Nephron progenitor cell (in vitro differentiated cells): Measurements from ENCODE around the gene CPA1.

Experiments used
- DNase-seq: peaks from one replicate; pipeline ENCODE4 v3.0.0; 2021
- H3K27ac Mint-ChIP-seq: 2 replicates; pipeline ENCODE4 v1.8.0; 2021; ENCODE audit warnings: mild to moderate bottlenecking, moderate library complexity, mixed read lengths
- H3K27me3 Mint-ChIP-seq: 2 replicates; pipeline ENCODE4 v1.8.0; 2021; ENCODE audit warnings: mild to moderate bottlenecking, low read depth, mixed read lengths; ENCODE audit not compliant: poor library complexity
- H3K36me3 Mint-ChIP-seq: 2 replicates; pipeline ENCODE4 v1.8.0; 2021; ENCODE audit warnings: low read depth, mixed read lengths
- H3K4me1 Mint-ChIP-seq: 2 replicates; pipeline ENCODE4 v1.8.0; 2021; ENCODE audit warnings: mixed read lengths
- H3K4me3 Mint-ChIP-seq: 2 replicates; pipeline ENCODE4 v1.8.0; 2021; ENCODE audit warnings: mild to moderate bottlenecking, moderate library complexity, mixed read lengths
- H3K9me3 Mint-ChIP-seq: 2 replicates; pipeline ENCODE4 v1.8.0; 2021; ENCODE audit warnings: mild to moderate bottlenecking, moderate library complexity, mixed read lengths
- CTCF ChIP-seq: fragments of 200-600 bp; sonication (generic); IDR thresholded peaks from 2 replicates; pipeline ENCODE4 v1.5.0; 2021; ENCODE audit warnings: antibody characterized with exemption

The CPA1 gene

GRCh38 chr7:130393841-130394411, 13.6 kb downstream of the CPA1 start:
- no peak for TF ChIP-seq CTCF
- H3K27ac Mint-ChIP-seq: peak overlapping the region; percentile 92
- no peak for DNase-seq
- no peaks in the 10 kb centered on the region for H3K27me3 Mint-ChIP-seq
- peaks cover 72% of the 10 kb centered on the region for H3K4me1 Mint-ChIP-seq
- peaks cover 1% of the 10 kb centered on the region for H3K9me3 Mint-ChIP-seq
- no peak overlapping the region for H3K4me3 Mint-ChIP-seq
- peaks cover 10% of the 10 kb centered on the region for H3K36me3 Mint-ChIP-seq

- H3K36me3 Mint-ChIP-seq: peaks cover 16% of the 10 kb centered on the region
- H3K4me1 Mint-ChIP-seq: peaks cover 73% of the 10 kb centered on the region
- TF ChIP-seq CTCF: no peak
- H3K9me3 Mint-ChIP-seq: no peaks in the 10 kb centered on the region
- DNase-seq: no peak
- H3K27ac Mint-ChIP-seq: peak overlapping the region; percentile 92
- H3K27me3 Mint-ChIP-seq: no peaks in the 10 kb centered on the region
- no peak overlapping the region for H3K4me3 Mint-ChIP-seq
Measured at GRCh38 chr7:130394421-130395195, 14.3 kb downstream of the CPA1 start.

- no peaks in the 10 kb centered on the region for H3K9me3 Mint-ChIP-seq
- no peak for DNase-seq
- H3K4me1 Mint-ChIP-seq: peaks cover 73% of the 10 kb centered on the region
- no peak for TF ChIP-seq CTCF
- H3K36me3 Mint-ChIP-seq: peaks cover 24% of the 10 kb centered on the region
- no peaks in the 10 kb centered on the region for H3K27me3 Mint-ChIP-seq
- H3K27ac Mint-ChIP-seq: peak overlapping the region; percentile 79
- H3K4me3 Mint-ChIP-seq: no peak overlapping the region
Measured at GRCh38 chr7:130395421-130395820, 15.1 kb downstream of the CPA1 start.

- Mint-ChIP-seq H3K27ac (peak overlapping the region; percentile 83), H3K4me1 (peaks cover 73% of the 10 kb centered on the region)
Measured at GRCh38 chr7:130396109-130396508, 15.8 kb downstream of the CPA1 start.

GRCh38 chr7:130397051-130397757, 16.9 kb downstream of the CPA1 start:
- peaks cover 67% of the 10 kb centered on the region for H3K4me1 Mint-ChIP-seq
- peak overlapping the region; percentile 16 for H3K4me3 Mint-ChIP-seq
- TF ChIP-seq CTCF: no peak
- H3K36me3 Mint-ChIP-seq: peaks cover 39% of the 10 kb centered on the region
- H3K27me3 Mint-ChIP-seq: no peaks in the 10 kb centered on the region
- peak overlapping the region; percentile 83 for H3K27ac Mint-ChIP-seq
- no peaks in the 10 kb centered on the region for H3K9me3 Mint-ChIP-seq
- no peak for DNase-seq

More at GRCh38 chr7:130396109-130396508, 15.8 kb downstream of the CPA1 start:
- H3K27me3 Mint-ChIP-seq: no peaks in the 10 kb centered on the region
- no peaks in the 10 kb centered on the region for H3K9me3 Mint-ChIP-seq
- H3K36me3 Mint-ChIP-seq: peaks cover 31% of the 10 kb centered on the region
- peak overlapping the region; percentile 43 for H3K4me3 Mint-ChIP-seq
- no peak for DNase-seq
- no peak for TF ChIP-seq CTCF
